ENCODE measurements around the gene PPP1R10.

Gene PPP1R10

DNA sequence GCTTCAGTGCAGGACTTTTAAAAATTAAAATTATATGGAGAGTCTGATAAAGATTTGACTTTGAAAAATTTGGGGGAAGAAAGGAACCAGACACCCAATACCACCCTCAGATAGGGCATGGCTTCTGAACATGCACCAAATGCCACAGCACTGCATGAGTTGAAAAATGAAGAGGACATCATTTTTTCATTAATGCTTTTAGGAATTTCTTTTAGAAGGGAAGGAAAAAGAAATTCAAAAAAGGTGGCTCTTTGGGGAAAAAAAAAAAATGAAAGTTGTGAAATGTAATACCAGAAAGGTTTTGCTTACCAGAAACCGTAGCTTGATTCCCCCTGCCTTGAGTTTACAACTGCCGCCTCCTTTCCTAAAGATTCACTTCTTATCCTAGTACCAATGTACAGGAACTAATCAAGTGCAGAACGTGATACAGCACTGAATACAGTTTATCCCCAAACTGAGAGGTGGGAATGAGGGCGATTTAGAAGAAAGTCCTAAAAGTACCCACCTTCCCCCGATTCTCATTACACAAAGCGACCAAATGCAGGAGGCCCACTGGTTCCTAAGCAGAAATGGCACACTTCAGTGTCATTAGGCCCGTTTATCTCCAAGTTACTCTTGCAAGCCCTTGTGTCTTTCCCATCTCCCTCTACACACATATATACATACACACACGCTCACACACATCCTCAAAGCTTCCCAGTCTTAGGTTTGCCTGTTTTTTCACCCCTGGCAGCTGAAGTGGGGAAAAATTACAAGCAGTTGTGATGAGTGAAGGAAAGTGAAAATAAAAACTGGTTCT is 2.8 kb downstream of the PPP1R10 start:
- peak overlapping the region; percentile 22 for H3K4me3 ChIP-seq (ENCODE audit: control insufficient read depth, low read depth, low read length)
- DNase-seq (ENCODE audit: low read depth) = no peak
- TF ChIP-seq, protein P1, sequence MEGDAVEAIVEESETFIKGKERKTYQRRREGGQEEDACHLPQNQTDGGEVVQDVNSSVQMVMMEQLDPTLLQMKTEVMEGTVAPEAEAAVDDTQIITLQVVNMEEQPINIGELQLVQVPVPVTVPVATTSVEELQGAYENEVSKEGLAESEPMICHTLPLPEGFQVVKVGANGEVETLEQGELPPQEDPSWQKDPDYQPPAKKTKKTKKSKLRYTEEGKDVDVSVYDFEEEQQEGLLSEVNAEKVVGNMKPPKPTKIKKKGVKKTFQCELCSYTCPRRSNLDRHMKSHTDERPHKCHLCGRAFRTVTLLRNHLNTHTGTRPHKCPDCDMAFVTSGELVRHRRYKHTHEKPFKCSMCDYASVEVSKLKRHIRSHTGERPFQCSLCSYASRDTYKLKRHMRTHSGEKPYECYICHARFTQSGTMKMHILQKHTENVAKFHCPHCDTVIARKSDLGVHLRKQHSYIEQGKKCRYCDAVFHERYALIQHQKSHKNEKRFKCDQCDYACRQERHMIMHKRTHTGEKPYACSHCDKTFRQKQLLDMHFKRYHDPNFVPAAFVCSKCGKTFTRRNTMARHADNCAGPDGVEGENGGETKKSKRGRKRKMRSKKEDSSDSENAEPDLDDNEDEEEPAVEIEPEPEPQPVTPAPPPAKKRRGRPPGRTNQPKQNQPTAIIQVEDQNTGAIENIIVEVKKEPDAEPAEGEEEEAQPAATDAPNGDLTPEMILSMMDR (IDR thresholded peaks at IDR 0.05; ENCODE audit: control insufficient read depth, insufficient read depth, low read depth, low read length, missing control alignments) = no peak

GRCh38 chr6:30613251-30614043 is 3.6 kb downstream of the PPP1R10 start:
- TF ChIP-seq, protein P1 (IDR thresholded peaks at IDR 0.05; ENCODE audit: control insufficient read depth, insufficient read depth, low read depth, low read length, missing control alignments) = no peak
- no peak for DNase-seq (ENCODE audit: low read depth)
- H3K4me3 ChIP-seq (ENCODE audit: control insufficient read depth, low read depth, low read length) = no peak overlapping the region

DNA sequence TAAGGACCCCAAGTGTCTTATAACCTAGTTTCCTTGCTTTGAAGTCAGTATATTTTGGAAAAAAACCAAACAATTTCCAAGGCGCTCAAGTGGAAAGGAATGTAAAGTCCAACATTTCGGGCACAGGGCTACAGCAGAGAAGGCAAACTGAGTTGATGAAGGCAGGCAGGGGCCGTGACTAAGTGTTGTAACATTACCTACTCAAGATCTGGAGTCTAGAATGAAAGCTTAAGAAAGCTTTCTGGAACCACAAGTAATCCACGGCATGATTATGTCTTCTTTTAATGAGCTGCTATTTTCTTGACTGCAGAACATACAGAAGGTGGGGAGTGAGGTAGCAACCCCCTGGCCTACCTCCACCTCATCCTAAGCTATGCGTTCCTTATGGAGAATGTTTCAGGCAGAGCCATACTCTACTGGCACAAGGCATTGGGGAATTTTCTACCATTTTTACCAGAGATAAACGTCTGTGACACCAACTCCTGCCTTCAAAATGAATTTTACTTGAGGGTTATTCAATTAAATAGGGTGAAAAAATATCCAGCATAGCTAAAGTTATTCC is 4.3 kb downstream of the PPP1R10 start:
- TF ChIP-seq, protein P1 (IDR thresholded peaks at IDR 0.05; ENCODE audit: control insufficient read depth, insufficient read depth, low read depth, low read length, missing control alignments) = no peak
- no peak for DNase-seq (ENCODE audit: low read depth)
- no peak overlapping the region for H3K4me3 ChIP-seq (ENCODE audit: control insufficient read depth, low read depth, low read length)

DNA sequence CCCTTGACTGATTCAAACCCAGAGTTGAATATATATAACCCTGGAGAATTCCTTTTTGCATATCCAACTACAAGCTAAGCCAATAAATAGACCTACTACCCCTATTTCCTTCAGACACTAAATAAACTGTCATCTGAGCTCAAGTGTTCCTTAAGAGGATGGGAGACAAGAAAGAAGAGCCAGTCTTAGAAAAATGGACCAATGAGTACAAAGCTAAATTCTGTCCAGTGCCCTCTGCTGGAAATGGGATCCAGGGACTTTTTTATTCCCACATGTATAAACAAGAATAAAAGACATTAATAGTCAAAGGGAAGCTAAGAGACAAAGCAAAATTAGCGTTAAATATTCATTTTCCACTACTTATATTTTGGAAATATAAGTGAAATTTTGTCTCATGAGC is 4.8 kb downstream of the PPP1R10 start:
- TF ChIP-seq, protein P1 (IDR thresholded peaks at IDR 0.05; ENCODE audit: control insufficient read depth, insufficient read depth, low read depth, low read length, missing control alignments) = peak; percentile 47
- no peak overlapping the region for H3K4me3 ChIP-seq (ENCODE audit: control insufficient read depth, low read depth, low read length)
- DNase-seq (ENCODE audit: low read depth) = no peak

GRCh38 chr6:30611856-30612194 is 5.2 kb downstream of the PPP1R10 start:
- DNase-seq (ENCODE audit: low read depth) = no peak
- TF ChIP-seq, protein P1 (IDR thresholded peaks at IDR 0.05; ENCODE audit: control insufficient read depth, insufficient read depth, low read depth, low read length, missing control alignments) = no peak
- H3K4me3 ChIP-seq (ENCODE audit: control insufficient read depth, low read depth, low read length) = no peak overlapping the region

- TF ChIP-seq, protein P1 (IDR thresholded peaks at IDR 0.05; ENCODE audit: control insufficient read depth, insufficient read depth, low read depth, low read length, missing control alignments) = no peak
- no peak for DNase-seq (ENCODE audit: low read depth)
- H3K4me3 ChIP-seq (ENCODE audit: control insufficient read depth, low read depth, low read length) = no peak overlapping the region
Measured at GRCh38 chr6:30611150-30611855, 5.7 kb downstream of the PPP1R10 start.

All from AG09309 (cell line).